ENCODE measurements around the gene CNTNAP5. TPM values are rescaled to one million over a fixed set of nuclear protein-coding genes. Genes with fewer than 3 reads are reported as not detected.

The CNTNAP5 gene
- total and polyA plus RNA-seq, 5 donors = not detected

GRCh38 chr2:124547700-124548099 lies 522.6 kb downstream of the CNTNAP5 start:
- no peak for DNase-seq
- intact Hi-C loops (cut with DNase I) = no loop called here
- ATAC-seq = no peak
- 71% methylated on average over 3 of the region's 3 CpGs for WGBS
- no peaks in the 10 kb centered on the region for H3K27me3 ChIP-seq (ENCODE audit: control insufficient read depth, insufficient read depth)
- no peak overlapping the region for H3K27ac ChIP-seq (ENCODE audit: low read length)
- no peak overlapping the region for H3K4me3 ChIP-seq (ENCODE audit: low read length)
- no peaks in the 10 kb centered on the region for H3K4me1 ChIP-seq (ENCODE audit: control insufficient read depth, insufficient read depth, low read length)
- H3K9me3 ChIP-seq (ENCODE audit: control insufficient read depth, low read length) = no peaks in the 10 kb centered on the region

GRCh38 chr2:124558277-124558905 lies 533.3 kb downstream of the CNTNAP5 start:
- 41% methylated on average over 6 of the region's 6 CpGs for WGBS
- ATAC-seq = no peak
- Histone ChIP-seq H3K27ac (ENCODE audit: low read length) (no peak overlapping the region), H3K9me3 (ENCODE audit: control insufficient read depth, low read length) (no peaks in the 10 kb centered on the region), H3K27me3 (ENCODE audit: control insufficient read depth, insufficient read depth) (no peaks in the 10 kb centered on the region), H3K4me1 (ENCODE audit: control insufficient read depth, insufficient read depth, low read length) (peaks cover 1% of the 10 kb centered on the region), H3K4me3 (ENCODE audit: low read length) (no peak overlapping the region)
- intact Hi-C loops (cut with DNase I) = no loop called here
- DNase-seq = no peak

- H3K27ac ChIP-seq (ENCODE audit: low read length) = no peak overlapping the region
- H3K4me1 ChIP-seq (ENCODE audit: control insufficient read depth, insufficient read depth, low read length) = peaks cover 1% of the 10 kb centered on the region
- no peak overlapping the region for H3K4me3 ChIP-seq (ENCODE audit: low read length)
- no peak for DNase-seq
- intact Hi-C loops (cut with DNase I) = no loop called here
- WGBS = 58% methylated on average over 2 of the region's 2 CpGs
- no peaks in the 10 kb centered on the region for H3K9me3 ChIP-seq (ENCODE audit: control insufficient read depth, low read length)
- H3K27me3 ChIP-seq (ENCODE audit: control insufficient read depth, insufficient read depth) = no peaks in the 10 kb centered on the region
- no peak for ATAC-seq
Observed at GRCh38 chr2:124559236-124559635, 534.1 kb downstream of the CNTNAP5 start.

GRCh38 chr2:124560592-124561112 lies 535.6 kb downstream of the CNTNAP5 start:
- ATAC-seq (no peak), DNase-seq (no peak)
- Histone ChIP-seq H3K4me1 (ENCODE audit: control insufficient read depth, insufficient read depth, low read length) (peaks cover 1% of the 10 kb centered on the region), H3K27me3 (ENCODE audit: control insufficient read depth, insufficient read depth) (no peaks in the 10 kb centered on the region), H3K4me3 (ENCODE audit: low read length) (no peak overlapping the region), H3K9me3 (ENCODE audit: control insufficient read depth, low read length) (no peaks in the 10 kb centered on the region), H3K27ac (ENCODE audit: low read length) (no peak overlapping the region)
- 67% methylated on average over 4 of the region's 4 CpGs for WGBS
- intact Hi-C loops (cut with DNase I) = no loop called here

GRCh38 chr2:124561486-124561885 lies 536.4 kb downstream of the CNTNAP5 start:
- intact Hi-C loops (cut with DNase I) = no loop called here
- Histone ChIP-seq H3K9me3 (ENCODE audit: control insufficient read depth, low read length) (no peaks in the 10 kb centered on the region), H3K4me1 (ENCODE audit: control insufficient read depth, insufficient read depth, low read length) (peaks cover 1% of the 10 kb centered on the region), H3K27me3 (ENCODE audit: control insufficient read depth, insufficient read depth) (no peaks in the 10 kb centered on the region), H3K27ac (ENCODE audit: low read length) (no peak overlapping the region), H3K4me3 (ENCODE audit: low read length) (no peak overlapping the region)
- DNase-seq = no peak
- no peak for ATAC-seq
- WGBS = 73% methylated on average over 2 of the region's 2 CpGs

- peaks cover 1% of the 10 kb centered on the region for H3K4me1 ChIP-seq (ENCODE audit: control insufficient read depth, insufficient read depth, low read length)
- no peak for DNase-seq
- no peak overlapping the region for H3K27ac ChIP-seq (ENCODE audit: low read length)
- no peak overlapping the region for H3K4me3 ChIP-seq (ENCODE audit: low read length)
- intact Hi-C loops (cut with DNase I) = no loop called here
- no peak for ATAC-seq
- H3K9me3 ChIP-seq (ENCODE audit: control insufficient read depth, low read length) = no peaks in the 10 kb centered on the region
- no peaks in the 10 kb centered on the region for H3K27me3 ChIP-seq (ENCODE audit: control insufficient read depth, insufficient read depth)
Observed at GRCh38 chr2:124563426-124563825, 538.3 kb downstream of the CNTNAP5 start.

GRCh38 chr2:124566518-124566970 lies 541.5 kb downstream of the CNTNAP5 start:
- H3K4me1 ChIP-seq (ENCODE audit: control insufficient read depth, insufficient read depth, low read length) = no peaks in the 10 kb centered on the region
- intact Hi-C loops (cut with DNase I) = no loop called here
- no peak overlapping the region for H3K27ac ChIP-seq (ENCODE audit: low read length)
- ATAC-seq = no peak
- no peak for DNase-seq
- H3K4me3 ChIP-seq (ENCODE audit: low read length) = no peak overlapping the region
- no peaks in the 10 kb centered on the region for H3K9me3 ChIP-seq (ENCODE audit: control insufficient read depth, low read length)
- no peaks in the 10 kb centered on the region for H3K27me3 ChIP-seq (ENCODE audit: control insufficient read depth, insufficient read depth)

GRCh38 chr2:124570872-124571271 lies 545.8 kb downstream of the CNTNAP5 start:
- DNase-seq = no peak
- H3K9me3 ChIP-seq (ENCODE audit: control insufficient read depth, low read length) = no peaks in the 10 kb centered on the region
- no peaks in the 10 kb centered on the region for H3K27me3 ChIP-seq (ENCODE audit: control insufficient read depth, insufficient read depth)
- no peaks in the 10 kb centered on the region for H3K4me1 ChIP-seq (ENCODE audit: control insufficient read depth, insufficient read depth, low read length)
- no peak overlapping the region for H3K27ac ChIP-seq (ENCODE audit: low read length)
- intact Hi-C loops (cut with DNase I) = no loop called here
- H3K4me3 ChIP-seq (ENCODE audit: low read length) = no peak overlapping the region
- ATAC-seq = no peak

- DNase-seq (no peak), ATAC-seq (no peak)
- H3K27ac ChIP-seq (ENCODE audit: low read length) = no peak overlapping the region
- no peaks in the 10 kb centered on the region for H3K4me1 ChIP-seq (ENCODE audit: control insufficient read depth, insufficient read depth, low read length)
- no peaks in the 10 kb centered on the region for H3K27me3 ChIP-seq (ENCODE audit: control insufficient read depth, insufficient read depth)
- no peak overlapping the region for H3K4me3 ChIP-seq (ENCODE audit: low read length)
- 87% methylated on average over 3 of the region's 3 CpGs for WGBS
- intact Hi-C loops (cut with DNase I) = no loop called here
- no peaks in the 10 kb centered on the region for H3K9me3 ChIP-seq (ENCODE audit: control insufficient read depth, low read length)
Observed at GRCh38 chr2:124571836-124572235, 546.7 kb downstream of the CNTNAP5 start.

GRCh38 chr2:124572934-124573634 lies 548.0 kb downstream of the CNTNAP5 start:
- intact Hi-C loops (cut with DNase I) = no loop called here
- 70% methylated on average over 1 of the region's 1 CpG for WGBS
- ATAC-seq = no peak

GRCh38 chr2:124575497-124575896 lies 550.4 kb downstream of the CNTNAP5 start:
- H3K4me3 ChIP-seq (ENCODE audit: low read length) = no peak overlapping the region
- no peaks in the 10 kb centered on the region for H3K4me1 ChIP-seq (ENCODE audit: control insufficient read depth, insufficient read depth, low read length)
- DNase-seq = no peak
- H3K27me3 ChIP-seq (ENCODE audit: control insufficient read depth, insufficient read depth) = no peaks in the 10 kb centered on the region
- 61% methylated on average over 2 of the region's 2 CpGs for WGBS
- H3K27ac ChIP-seq (ENCODE audit: low read length) = no peak overlapping the region
- no peak for ATAC-seq
- intact Hi-C loops (cut with DNase I) = no loop called here
- no peaks in the 10 kb centered on the region for H3K9me3 ChIP-seq (ENCODE audit: control insufficient read depth, low read length)

More at GRCh38 chr2:124572934-124573634, 548.0 kb downstream of the CNTNAP5 start:
- Histone ChIP-seq H3K27me3 (ENCODE audit: control insufficient read depth, insufficient read depth) (no peaks in the 10 kb centered on the region), H3K4me1 (ENCODE audit: control insufficient read depth, insufficient read depth, low read length) (no peaks in the 10 kb centered on the region), H3K4me3 (ENCODE audit: low read length) (no peak overlapping the region), H3K9me3 (ENCODE audit: control insufficient read depth, low read length) (no peaks in the 10 kb centered on the region), H3K27ac (ENCODE audit: low read length) (no peak overlapping the region)
- DNase-seq = no peak

Measured in right cardiac atrium (tissue), 5 donors.